ENCODE results near the gene TIMP3.

- TF ChIP-seq, protein P1, sequence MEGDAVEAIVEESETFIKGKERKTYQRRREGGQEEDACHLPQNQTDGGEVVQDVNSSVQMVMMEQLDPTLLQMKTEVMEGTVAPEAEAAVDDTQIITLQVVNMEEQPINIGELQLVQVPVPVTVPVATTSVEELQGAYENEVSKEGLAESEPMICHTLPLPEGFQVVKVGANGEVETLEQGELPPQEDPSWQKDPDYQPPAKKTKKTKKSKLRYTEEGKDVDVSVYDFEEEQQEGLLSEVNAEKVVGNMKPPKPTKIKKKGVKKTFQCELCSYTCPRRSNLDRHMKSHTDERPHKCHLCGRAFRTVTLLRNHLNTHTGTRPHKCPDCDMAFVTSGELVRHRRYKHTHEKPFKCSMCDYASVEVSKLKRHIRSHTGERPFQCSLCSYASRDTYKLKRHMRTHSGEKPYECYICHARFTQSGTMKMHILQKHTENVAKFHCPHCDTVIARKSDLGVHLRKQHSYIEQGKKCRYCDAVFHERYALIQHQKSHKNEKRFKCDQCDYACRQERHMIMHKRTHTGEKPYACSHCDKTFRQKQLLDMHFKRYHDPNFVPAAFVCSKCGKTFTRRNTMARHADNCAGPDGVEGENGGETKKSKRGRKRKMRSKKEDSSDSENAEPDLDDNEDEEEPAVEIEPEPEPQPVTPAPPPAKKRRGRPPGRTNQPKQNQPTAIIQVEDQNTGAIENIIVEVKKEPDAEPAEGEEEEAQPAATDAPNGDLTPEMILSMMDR (IDR thresholded peaks at IDR 0.05; ENCODE audit: poor library complexity): no peak
- no peak for TF ChIP-seq EZH2 (IDR thresholded peaks at IDR 0.05; ENCODE audit: borderline replicate concordance)
Measured at GRCh38 chr22:32795214-32795596, 6.3 kb upstream of the TIMP3 start.
